SH-SY5Y (cell line): ENCODE results near the gene PELO.

Source experiments
- GATA2 ChIP-seq: IDR thresholded peaks from 2 replicates; pipeline ENCODE4 v1.6.1; 2011; ENCODE audit warnings: mild to moderate bottlenecking, low read depth, low read length
- GATA3 ChIP-seq: IDR thresholded peaks from 2 replicates; pipeline ENCODE4 v1.6.1; 2011; ENCODE audit warnings: low read depth, mild to moderate bottlenecking, low read length, moderate library complexity

GRCh38 chr5:52777186-52777585, 10.5 kb upstream of the PELO start:
- TF ChIP-seq GATA2 (no peak), GATA3 (no peak)
